Neuronal stem cell (in vitro differentiated cells): ENCODE results near the gene TPRN.

ENCODE experiments used
- DNase-seq: peaks from one replicate; pipeline ENCODE4 v3.0.0-alpha.2; 2013; ENCODE audit warnings: low spot score
- H2AFZ ChIP-seq: one replicate; pipeline ENCODE4 v1.6.1; 2013; ENCODE audit warnings: mild to moderate bottlenecking, low read length, inconsistent platforms
- H2AK5ac ChIP-seq: 2 replicates; pipeline ENCODE4 v1.6.1; 2013; ENCODE audit warnings: low read depth, mild to moderate bottlenecking, inconsistent platforms, low read length, moderate library complexity, mixed read lengths
- H2BK120ac ChIP-seq: 2 replicates; pipeline ENCODE4 v1.6.1; 2013; ENCODE audit warnings: low read depth, mild to moderate bottlenecking, inconsistent platforms, low read length, moderate library complexity, mixed read lengths
- H2BK12ac ChIP-seq: one replicate; pipeline ENCODE4 v1.6.1; 2013; ENCODE audit warnings: low read length, inconsistent platforms
- H2BK15ac ChIP-seq: 2 replicates; pipeline ENCODE4 v1.6.1; 2013; ENCODE audit warnings: mild to moderate bottlenecking, low read length, inconsistent platforms, mixed read lengths
- H2BK5ac ChIP-seq: one replicate; pipeline ENCODE4 v1.6.1; 2013; ENCODE audit warnings: inconsistent platforms, mild to moderate bottlenecking, low read length, moderate library complexity
- H3K14ac ChIP-seq: one replicate; pipeline ENCODE4 v1.6.1; 2013; ENCODE audit warnings: low read length, inconsistent platforms
- H3K18ac ChIP-seq: 2 replicates; pipeline ENCODE4 v1.6.1; 2013; ENCODE audit warnings: low read length, inconsistent platforms
- H3K23ac ChIP-seq: 2 replicates; pipeline ENCODE4 v1.6.1; 2013; ENCODE audit warnings: low read depth, mild to moderate bottlenecking, mixed read lengths, low read length, inconsistent platforms; ENCODE audit not compliant: poor library complexity
- H3K27ac ChIP-seq: replicated peaks from 3 replicates; pipeline ENCODE4 v1.5.1; 2013; ENCODE audit warnings: low read length, inconsistent platforms
- H3K27me3 ChIP-seq, 3 experiments: 2 replicates each; pipeline ENCODE4 v1.6.1; 2013; ENCODE audit warnings: low read length in 3 of 3, mild to moderate bottlenecking in 2 of 3, inconsistent platforms in 1 of 3, low read depth in 1 of 3, mixed read lengths in 1 of 3, moderate library complexity in 1 of 3; ENCODE audit not compliant: control insufficient read depth in 3 of 3, insufficient read depth in 3 of 3
- H3K36me3 ChIP-seq, 2 donors: replicated peaks in 1 of 2; 2 replicates each; pipeline ENCODE4 v1.6.1; 2013; ENCODE audit warnings: low read length in 2 of 2; ENCODE audit not compliant: control insufficient read depth in 2 of 2, insufficient read depth in 2 of 2
- H3K4ac ChIP-seq: 2 replicates; pipeline ENCODE4 v1.6.1; 2013; ENCODE audit warnings: inconsistent platforms, mild to moderate bottlenecking, low read length, moderate library complexity
- H3K4me1 ChIP-seq, 2 donors: 1 replicate in 1 of 2; 2 replicates in 1 of 2; pipeline ENCODE4 v1.6.1; 2013; ENCODE audit warnings: low read length in 2 of 2, low read depth in 1 of 2; ENCODE audit not compliant: control insufficient read depth in 2 of 2, insufficient read depth in 1 of 2
- H3K4me2 ChIP-seq: one replicate; pipeline ENCODE4 v1.6.1; 2013; ENCODE audit warnings: mild to moderate bottlenecking, low read length, inconsistent platforms; ENCODE audit not compliant: insufficient read depth, poor library complexity, severe bottlenecking
- H3K4me3 ChIP-seq, 2 donors: 2 replicates each; pipeline ENCODE4 v1.5.1; 2013; ENCODE audit warnings: low read length in 2 of 2, mild to moderate bottlenecking in 2 of 2, inconsistent platforms in 1 of 2, moderate library complexity in 1 of 2
- H3K79me1 ChIP-seq: one replicate; pipeline ENCODE4 v1.6.1; 2013; ENCODE audit warnings: low read depth, mild to moderate bottlenecking, inconsistent platforms, low read length, moderate library complexity
- H3K9ac ChIP-seq: one replicate; pipeline ENCODE4 v1.6.1; 2013; ENCODE audit warnings: mild to moderate bottlenecking, low read depth, low read length, inconsistent platforms; ENCODE audit not compliant: poor library complexity
- H3K9me3 ChIP-seq, 2 donors: replicated peaks in 1 of 2; 2 replicates each; pipeline versions ENCODE3 to v1.6.1; 2013; ENCODE audit warnings: low read length in 2 of 2, mild to moderate bottlenecking in 2 of 2, inconsistent platforms in 1 of 2, low read depth in 1 of 2, mixed read lengths in 1 of 2, moderate library complexity in 1 of 2; ENCODE audit not compliant: control insufficient read depth in 2 of 2, insufficient read depth in 1 of 2
- H4K8ac ChIP-seq: one replicate; pipeline ENCODE4 v1.6.1; 2013; ENCODE audit warnings: low read depth, mild to moderate bottlenecking, inconsistent platforms, low read length, moderate library complexity
- H4K91ac ChIP-seq: one replicate; pipeline ENCODE4 v1.6.1; 2013; ENCODE audit warnings: low read length, low read depth, mild to moderate bottlenecking, inconsistent platforms; ENCODE audit not compliant: poor library complexity
- WGBS, 2 donors: extraction: QIAGEN DNeasy Blood & Tissue Kit; methylation state at CpG; one replicate each; pipeline ENCODE4 v1.1.7; 2013; ENCODE audit warnings: missing lambda C conversion rate in 2 of 2, mixed read lengths in 1 of 2; ENCODE audit not compliant: insufficient read length in 2 of 2, insufficient replicate concordance in 1 of 2; ENCODE audit errors: extremely low coverage in 2 of 2; 5-methylcytosine and 5-hydroxymethylcytosine counted together

Gene TPRN

GRCh38 chr9:137193771-137194170, 6.8 kb downstream of the TPRN start:
- H2AFZ ChIP-seq, result no peak overlapping the region
- H3K27me3 ChIP-seq, result no peaks in the 10 kb centered on the region
- H3K4ac ChIP-seq, result no peak overlapping the region
- no peak overlapping the region for H3K4me3 ChIP-seq
- no peak overlapping the region for H4K91ac ChIP-seq
- no peak overlapping the region for H2BK15ac ChIP-seq
- no peak for DNase-seq
- no peak overlapping the region for H3K14ac ChIP-seq
- H3K18ac ChIP-seq, result no peak overlapping the region
- no peak overlapping the region for H3K23ac ChIP-seq
- peaks cover 0 to 1% of the 10 kb centered on the region in 2 donors for H3K9me3 ChIP-seq
- H3K79me1 ChIP-seq, result peaks cover 32% of the 10 kb centered on the region
- peak overlapping the region; percentile 96 for H4K8ac ChIP-seq
- H3K36me3 ChIP-seq, result peaks cover 7 to 28% of the 10 kb centered on the region in 2 donors
- H2BK12ac ChIP-seq, result no peak overlapping the region
- peak overlapping the region; percentile 81 for H3K9ac ChIP-seq
- peaks cover 16 to 21% of the 10 kb centered on the region in 2 donors for H3K4me1 ChIP-seq
- H2BK120ac ChIP-seq, result no peak overlapping the region
- no peak overlapping the region for H3K27ac ChIP-seq
- WGBS, 2 donors, result no CpG with 5 or more reads among the region's 14 CpGs
- peak overlapping the region; percentile 39 for H2BK5ac ChIP-seq
- H2AK5ac ChIP-seq, result peak overlapping the region; percentile 68
- no peak overlapping the region for H3K4me2 ChIP-seq

GRCh38 chr9:137192859-137193258, 7.7 kb downstream of the TPRN start:
- Histone ChIP-seq H2BK12ac (no peak overlapping the region), H3K27me3 (peaks cover 0 to 2% (median 0%) of the 10 kb centered on the region in 3 experiments), H3K36me3 (peaks cover 7 to 28% of the 10 kb centered on the region in 2 donors), H4K8ac (no peak overlapping the region), H3K79me1 (peaks cover 39% of the 10 kb centered on the region), H2AK5ac (no peak overlapping the region), H2BK5ac (peak overlapping the region; percentile 53), H2BK15ac (no peak overlapping the region), H4K91ac (no peak overlapping the region), H3K14ac (no peak overlapping the region), H3K4ac (no peak overlapping the region), H3K9me3 (peaks cover 0 to 1% of the 10 kb centered on the region in 2 donors), H2BK120ac (no peak overlapping the region), H3K9ac (no peak overlapping the region), H3K23ac (no peak overlapping the region), H3K4me2 (no peak overlapping the region), H3K27ac (no peak overlapping the region), H2AFZ (no peak overlapping the region), H3K18ac (no peak overlapping the region), H3K4me1 (peaks cover 14 to 15% of the 10 kb centered on the region in 2 donors), H3K4me3 (no peak overlapping the region)
- DNase-seq, result no peak
- no CpG with 5 or more reads among the region's 2 CpGs for WGBS, 2 donors

- Histone ChIP-seq H2BK12ac (no peak overlapping the region), H2BK5ac (no peak overlapping the region), H3K79me1 (peaks cover 39% of the 10 kb centered on the region), H3K23ac (no peak overlapping the region), H3K4me1 (peaks cover 17 to 19% of the 10 kb centered on the region in 2 donors), H3K14ac (no peak overlapping the region), H3K27ac (no peak overlapping the region), H3K4me2 (no peak overlapping the region), H3K4me3 (no peak overlapping the region), H2BK120ac (no peak overlapping the region), H3K4ac (no peak overlapping the region), H2AK5ac (no peak overlapping the region), H2BK15ac (no peak overlapping the region), H3K9ac (no peak overlapping the region), H4K91ac (no peak overlapping the region), H3K36me3 (peaks cover 7 to 28% of the 10 kb centered on the region in 2 donors), H3K9me3 (peaks cover 0 to 1% of the 10 kb centered on the region in 2 donors), H3K18ac (no peak overlapping the region), H3K27me3 (peaks cover 0 to 2% (median 0%) of the 10 kb centered on the region in 3 experiments), H2AFZ (no peak overlapping the region), H4K8ac (no peak overlapping the region)
- no peak for DNase-seq
- WGBS, 2 donors, result no CpG with 5 or more reads among the region's 10 CpGs
Observed at GRCh38 chr9:137192448-137192780, 8.1 kb downstream of the TPRN start.

- Histone ChIP-seq H3K79me1 (peaks cover 39% of the 10 kb centered on the region), H3K4me1 (peaks cover 17 to 21% of the 10 kb centered on the region in 2 donors), H2BK120ac (no peak overlapping the region), H4K8ac (no peak overlapping the region), H3K14ac (no peak overlapping the region), H3K4me2 (no peak overlapping the region), H3K36me3 (peaks cover 12 to 33% of the 10 kb centered on the region in 2 donors), H3K9ac (no peak overlapping the region), H2AFZ (no peak overlapping the region), H3K9me3 (peaks cover 0 to 1% of the 10 kb centered on the region in 2 donors), H3K27me3 (peaks cover 0 to 2% (median 0%) of the 10 kb centered on the region in 3 experiments), H4K91ac (no peak overlapping the region), H3K18ac (no peak overlapping the region), H2AK5ac (no peak overlapping the region), H2BK15ac (no peak overlapping the region), H3K23ac (no peak overlapping the region), H2BK5ac (no peak overlapping the region), H2BK12ac (no peak overlapping the region), H3K27ac (no peak overlapping the region), H3K4ac (no peak overlapping the region), H3K4me3 (no peak overlapping the region)
- no CpG with 5 or more reads among the region's 22 CpGs for WGBS, 2 donors
- DNase-seq, result no peak
Observed at GRCh38 chr9:137191691-137192447, 8.7 kb downstream of the TPRN start.
